Progenitor cell of endocrine pancreas (in vitro differentiated cells): ENCODE measurements around the gene TMTC2. TPM values are rescaled to one million over a fixed set of nuclear protein-coding genes. Genes with fewer than 3 reads are reported as not detected.

ENCODE experiments used
- DNase-seq: peaks from one replicate; pipeline ENCODE4 v3.0.0; 2021; ENCODE audit warnings: low spot score; ENCODE audit not compliant: unreplicated experiment
- H3K27ac Mint-ChIP-seq: 2 replicates; pipeline ENCODE4 v1.8.0; 2021; ENCODE audit warnings: mild to moderate bottlenecking, moderate library complexity, mixed read lengths
- H3K27me3 Mint-ChIP-seq: 2 replicates; pipeline ENCODE4 v1.8.0; 2021; ENCODE audit warnings: mixed read lengths
- H3K36me3 Mint-ChIP-seq: 2 replicates; pipeline ENCODE4 v1.8.0; 2022; ENCODE audit warnings: mixed read lengths; ENCODE audit not compliant: insufficient read depth
- H3K4me1 Mint-ChIP-seq: 2 replicates; pipeline ENCODE4 v1.8.0; 2021; ENCODE audit warnings: low read depth, mixed read lengths
- H3K4me3 Mint-ChIP-seq: 2 replicates; pipeline ENCODE4 v1.8.0; 2021; ENCODE audit warnings: low read depth, mild to moderate bottlenecking, moderate library complexity, mixed read lengths
- H3K9me3 Mint-ChIP-seq: 2 replicates; pipeline ENCODE4 v1.8.0; 2021; ENCODE audit warnings: low read depth, mixed read lengths
- total RNA-seq: library from RNA; stranded (reverse); gene quantifications from 2 replicates; pipeline ENCODE4 v1.2.1, GENCODE V29; 2021
- TF ChIP-seq, protein P1 (sequence below): fragments of 200-600 bp; sonication (generic); IDR thresholded peaks from one replicate; pipeline ENCODE4 v1.5.0; 2021; ENCODE audit warnings: antibody characterized with exemption, mild to moderate bottlenecking; ENCODE audit not compliant: unreplicated experiment

TMTC2 gene
- total RNA-seq, 1 donor from 2014 or later = 15.4 TPM

DNA sequence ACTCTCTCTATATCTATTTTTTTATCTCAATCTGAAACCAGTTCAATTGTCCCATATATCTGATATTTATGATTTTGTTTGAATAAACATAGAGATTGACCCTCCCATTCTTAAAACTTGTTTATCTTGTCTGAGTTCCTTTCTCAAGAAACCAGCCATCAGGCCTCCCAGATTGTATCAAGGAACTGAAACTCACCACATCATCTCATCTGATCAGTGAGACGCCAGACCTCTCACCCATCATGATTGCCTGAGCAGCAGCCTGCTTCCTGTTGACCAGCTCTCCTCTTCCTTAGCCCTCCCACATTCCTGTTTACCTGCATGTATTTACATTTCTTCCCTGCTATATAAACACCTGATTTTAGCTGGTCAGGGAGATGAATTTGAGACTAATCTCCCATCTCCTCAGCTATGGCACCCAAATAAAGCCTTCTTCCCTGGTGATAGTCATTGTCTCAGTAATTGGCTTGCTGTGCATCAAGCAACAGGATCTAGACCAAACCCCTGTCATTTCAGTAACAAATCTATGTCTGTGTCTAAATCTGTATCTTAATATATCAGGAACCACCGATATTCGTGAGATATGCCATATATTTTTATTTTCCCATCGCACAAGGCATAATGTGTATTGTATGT is 323.6 kb downstream of the TMTC2 start:
- Mint-ChIP-seq H3K27me3 (no peaks in the 10 kb centered on the region), H3K36me3 (peaks cover 45% of the 10 kb centered on the region), H3K27ac (no peak overlapping the region), H3K9me3 (peaks cover 46% of the 10 kb centered on the region), H3K4me1 (no peaks in the 10 kb centered on the region), H3K4me3 (no peak overlapping the region)
- DNase-seq = no peak
- TF ChIP-seq, protein P1, sequence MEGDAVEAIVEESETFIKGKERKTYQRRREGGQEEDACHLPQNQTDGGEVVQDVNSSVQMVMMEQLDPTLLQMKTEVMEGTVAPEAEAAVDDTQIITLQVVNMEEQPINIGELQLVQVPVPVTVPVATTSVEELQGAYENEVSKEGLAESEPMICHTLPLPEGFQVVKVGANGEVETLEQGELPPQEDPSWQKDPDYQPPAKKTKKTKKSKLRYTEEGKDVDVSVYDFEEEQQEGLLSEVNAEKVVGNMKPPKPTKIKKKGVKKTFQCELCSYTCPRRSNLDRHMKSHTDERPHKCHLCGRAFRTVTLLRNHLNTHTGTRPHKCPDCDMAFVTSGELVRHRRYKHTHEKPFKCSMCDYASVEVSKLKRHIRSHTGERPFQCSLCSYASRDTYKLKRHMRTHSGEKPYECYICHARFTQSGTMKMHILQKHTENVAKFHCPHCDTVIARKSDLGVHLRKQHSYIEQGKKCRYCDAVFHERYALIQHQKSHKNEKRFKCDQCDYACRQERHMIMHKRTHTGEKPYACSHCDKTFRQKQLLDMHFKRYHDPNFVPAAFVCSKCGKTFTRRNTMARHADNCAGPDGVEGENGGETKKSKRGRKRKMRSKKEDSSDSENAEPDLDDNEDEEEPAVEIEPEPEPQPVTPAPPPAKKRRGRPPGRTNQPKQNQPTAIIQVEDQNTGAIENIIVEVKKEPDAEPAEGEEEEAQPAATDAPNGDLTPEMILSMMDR = no peak

DNA sequence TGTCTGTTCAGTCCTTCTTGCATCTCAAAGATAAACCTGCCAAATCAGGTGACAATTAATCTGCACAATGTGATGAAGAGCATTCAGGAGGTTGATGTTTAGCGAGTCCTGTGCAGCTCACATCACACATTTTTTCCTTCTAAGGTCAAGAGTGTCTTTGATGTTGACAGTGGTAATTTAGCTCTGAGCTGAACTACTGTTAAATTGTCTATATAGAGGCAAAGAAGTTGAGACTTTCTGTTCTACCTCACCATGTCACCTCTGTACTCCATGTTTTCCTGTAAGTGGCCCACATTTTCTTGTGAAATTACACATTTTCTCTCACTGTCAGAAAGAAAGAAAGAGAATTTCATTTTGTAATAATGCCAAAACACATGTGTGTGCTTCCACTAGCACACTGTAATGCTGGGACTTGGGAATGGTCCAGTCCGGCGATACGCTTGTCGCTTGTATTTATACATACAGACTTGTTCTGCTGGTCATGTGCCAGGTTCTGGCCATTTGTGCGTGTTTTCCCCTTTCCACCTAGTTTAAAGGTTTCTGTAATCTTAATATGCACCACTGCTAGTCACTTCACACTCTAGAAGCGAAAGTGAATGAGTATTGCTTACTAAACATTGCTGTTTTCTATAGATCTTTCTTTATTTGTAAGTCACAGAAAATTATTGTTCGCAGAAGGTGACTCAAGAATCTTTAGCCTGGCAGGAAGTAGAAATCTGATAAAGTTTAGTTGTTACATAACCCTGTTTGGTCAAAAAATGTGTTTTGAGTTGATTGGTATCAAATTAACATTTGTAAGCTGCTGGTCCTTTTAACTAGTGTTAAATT is 328.9 kb downstream of the TMTC2 start:
- H3K27ac Mint-ChIP-seq = no peak overlapping the region
- no peak overlapping the region for H3K4me3 Mint-ChIP-seq
- TF ChIP-seq, protein P1 = no peak
- DNase-seq = no peak
- peaks cover 11% of the 10 kb centered on the region for H3K36me3 Mint-ChIP-seq
- peaks cover 13% of the 10 kb centered on the region for H3K9me3 Mint-ChIP-seq
- no peaks in the 10 kb centered on the region for H3K27me3 Mint-ChIP-seq
- peaks cover 7% of the 10 kb centered on the region for H3K4me1 Mint-ChIP-seq

DNA sequence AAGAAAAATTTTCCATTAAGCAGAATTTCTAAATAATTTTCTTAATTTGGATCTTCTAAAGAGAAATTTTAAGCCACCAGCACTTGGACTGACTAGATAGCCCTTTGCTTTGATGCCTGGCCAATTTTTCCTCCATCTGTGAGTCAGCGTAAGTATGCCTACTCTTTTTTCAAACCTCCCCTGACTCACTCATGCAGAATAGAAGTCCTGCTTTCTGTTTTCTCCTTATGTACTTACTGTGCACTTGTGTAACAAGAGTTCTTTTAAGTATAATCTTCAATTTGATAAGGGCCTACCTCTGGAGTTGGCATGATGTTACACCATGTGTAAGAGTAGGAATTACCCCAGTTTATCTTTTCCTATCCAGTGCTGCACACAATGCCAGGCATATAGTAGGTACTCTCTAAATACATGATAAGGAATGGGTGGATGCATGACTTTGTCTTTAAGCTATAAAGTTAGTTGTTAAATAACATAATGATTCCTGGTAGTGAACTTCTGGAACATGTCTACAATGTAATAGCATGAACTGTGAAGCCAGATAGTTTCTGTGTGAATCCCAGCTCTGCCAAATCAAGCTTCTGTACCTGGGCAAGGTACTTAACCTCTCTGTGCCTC is 329.6 kb downstream of the TMTC2 start:
- Mint-ChIP-seq H3K27ac (no peak overlapping the region), H3K4me1 (peaks cover 7% of the 10 kb centered on the region), H3K9me3 (peaks cover 10% of the 10 kb centered on the region), H3K4me3 (no peak overlapping the region), H3K27me3 (no peaks in the 10 kb centered on the region), H3K36me3 (peaks cover 8% of the 10 kb centered on the region)
- TF ChIP-seq, protein P1 = no peak
- no peak for DNase-seq

DNA sequence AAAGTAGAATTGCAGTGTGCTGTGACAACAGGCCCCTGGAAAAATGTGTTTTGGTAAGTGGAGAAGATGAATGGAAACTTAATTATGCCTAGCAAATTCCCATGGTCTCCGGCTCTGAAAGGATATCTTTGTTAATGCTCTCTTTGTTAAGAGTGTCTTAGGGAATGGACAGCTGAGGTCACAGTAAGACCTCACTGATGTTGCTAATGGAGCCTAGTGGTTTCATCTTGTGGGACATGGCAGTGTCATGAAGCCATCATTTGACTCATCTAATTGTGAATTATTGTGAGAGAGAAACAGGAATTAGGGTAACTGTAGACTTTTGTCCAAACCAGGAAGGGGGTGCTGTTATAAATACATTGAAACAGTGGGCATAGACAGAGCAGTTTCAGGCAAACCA is 330.3 kb downstream of the TMTC2 start:
- DNase-seq = no peak
- H3K27ac Mint-ChIP-seq = no peak overlapping the region

DNA sequence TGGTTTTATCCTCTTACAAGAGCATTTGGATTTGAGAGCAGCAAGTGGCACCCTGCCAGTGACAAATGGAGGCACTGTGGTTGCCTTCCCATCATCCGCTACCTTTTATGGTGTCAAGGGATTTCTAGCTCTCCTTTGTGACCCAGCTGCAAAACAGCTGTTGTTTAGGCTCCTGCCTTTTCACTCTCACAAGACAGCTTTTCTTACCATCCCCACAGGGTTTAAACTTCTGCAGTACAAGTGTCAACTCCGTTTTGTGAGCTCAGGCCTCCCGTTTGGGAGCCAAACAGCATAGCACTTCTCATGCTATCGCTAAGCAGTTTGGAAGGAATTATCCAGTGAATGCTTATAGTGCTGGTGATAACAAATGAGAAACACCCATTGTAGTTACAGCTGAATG is 331.4 kb downstream of the TMTC2 start:
- H3K9me3 Mint-ChIP-seq = peaks cover 6% of the 10 kb centered on the region
- no peak for DNase-seq
- H3K4me3 Mint-ChIP-seq = no peak overlapping the region
- H3K27me3 Mint-ChIP-seq = no peaks in the 10 kb centered on the region
- H3K36me3 Mint-ChIP-seq = peaks cover 1% of the 10 kb centered on the region
- peak overlapping the region; percentile 7 for H3K27ac Mint-ChIP-seq
- TF ChIP-seq, protein P1 = no peak
- H3K4me1 Mint-ChIP-seq = peaks cover 7% of the 10 kb centered on the region

More for the DNA sequence above, 330.3 kb downstream of the TMTC2 start:
- peaks cover 7% of the 10 kb centered on the region for H3K4me1 Mint-ChIP-seq
- peaks cover 6% of the 10 kb centered on the region for H3K9me3 Mint-ChIP-seq
- H3K36me3 Mint-ChIP-seq = peaks cover 4% of the 10 kb centered on the region
- TF ChIP-seq, protein P1 = no peak
- no peak overlapping the region for H3K4me3 Mint-ChIP-seq
- no peaks in the 10 kb centered on the region for H3K27me3 Mint-ChIP-seq
